ENCODE results near the gene RARA. TPM values are rescaled to one million over a fixed set of nuclear protein-coding genes. Genes with fewer than 3 reads are reported as not detected.

The RARA gene
- polyA plus RNA-seq, 1 donor from 2014 or later: 6.6 TPM

- Histone ChIP-seq H4K20me1 (ENCODE audit: insufficient read depth) (no peaks in the 10 kb centered on the region), H3K36me3 (ENCODE audit: insufficient read depth, low read length) (peaks cover 17% of the 10 kb centered on the region), H3K4me2 (ENCODE audit: low read length) (no peak overlapping the region), H3K27me3 (ENCODE audit: insufficient read depth, low read depth, low read length) (no peaks in the 10 kb centered on the region), H3F3A (ENCODE audit: insufficient read depth, low read length, poor library complexity, severe bottlenecking) (no peaks in the 10 kb centered on the region), H3K9me3 (ENCODE audit: low read length) (no peaks in the 10 kb centered on the region), H2AFZ (ENCODE audit: low read depth, low read length) (no peak overlapping the region), H3K27ac (ENCODE audit: low read length) (no peak overlapping the region), H3K9me2 (ENCODE audit: insufficient read depth, low read length) (no peaks in the 10 kb centered on the region), H3K79me2 (replicated peaks; ENCODE audit: insufficient read depth, low read length) (no peaks in the 10 kb centered on the region), H3K4me3 (ENCODE audit: low read length) (no peak overlapping the region), H3K9ac (ENCODE audit: low read length) (no peak overlapping the region)
- no peak for TF ChIP-seq EZH2 (IDR thresholded peaks at IDR 0.05; ENCODE audit: borderline replicate concordance, insufficient read depth, low read length, poor library complexity, severe bottlenecking)
Observed at GRCh38 chr17:40279402-40279801, 29.6 kb upstream of the RARA start.

- no peak for TF ChIP-seq SMC3 (conservative IDR thresholded peaks at IDR 0.05; ENCODE audit: poor library complexity)
- TF ChIP-seq EZH2 (IDR thresholded peaks at IDR 0.05; ENCODE audit: borderline replicate concordance, insufficient read depth, low read length, poor library complexity, severe bottlenecking): no peak
- TF ChIP-seq RAD21 (conservative IDR thresholded peaks at IDR 0.05): no peak
- TF ChIP-seq POLR2AphosphoS5 (IDR thresholded peaks at IDR 0.05): no peak
- TF ChIP-seq MXI1 (conservative IDR thresholded peaks at IDR 0.05; ENCODE audit: poor library complexity, severe bottlenecking): no peak
- TF ChIP-seq CTCF (IDR thresholded peaks at IDR 0.05; ENCODE audit: poor library complexity, severe bottlenecking): no peak
- TF ChIP-seq TAF1 (IDR thresholded peaks at IDR 0.05; ENCODE audit: low read depth): no peak
- no peak for TF ChIP-seq REST (IDR thresholded peaks at IDR 0.05; ENCODE audit: borderline replicate concordance)
- TF ChIP-seq EP300 (conservative IDR thresholded peaks at IDR 0.05; ENCODE audit: poor library complexity, severe bottlenecking): no peak
- no peaks in the 10 kb centered on the region for H3K27me3 ChIP-seq (ENCODE audit: insufficient read depth, low read depth, low read length)
- H3K36me3 ChIP-seq (ENCODE audit: insufficient read depth, low read length): peaks cover 17% of the 10 kb centered on the region
- H3K9me3 ChIP-seq (ENCODE audit: low read length): no peaks in the 10 kb centered on the region
- H3K4me2 ChIP-seq (ENCODE audit: low read length): no peak overlapping the region
- H3F3A ChIP-seq (ENCODE audit: insufficient read depth, low read length, poor library complexity, severe bottlenecking): no peaks in the 10 kb centered on the region
- no peak overlapping the region for H2AFZ ChIP-seq (ENCODE audit: low read depth, low read length)
- no peaks in the 10 kb centered on the region for H3K9me2 ChIP-seq (ENCODE audit: insufficient read depth, low read length)
- H3K79me2 ChIP-seq (replicated peaks; ENCODE audit: insufficient read depth, low read length): no peaks in the 10 kb centered on the region
- no peak overlapping the region for H3K9ac ChIP-seq (ENCODE audit: low read length)
- no peak overlapping the region for H3K4me3 ChIP-seq (ENCODE audit: low read length)
- no peaks in the 10 kb centered on the region for H4K20me1 ChIP-seq (ENCODE audit: insufficient read depth)
- no peak overlapping the region for H3K27ac ChIP-seq (ENCODE audit: low read length)
Observed at GRCh38 chr17:40281663-40282062, 27.3 kb upstream of the RARA start.

- H3K36me3 ChIP-seq (ENCODE audit: insufficient read depth, low read length): peaks cover 17% of the 10 kb centered on the region
- no peaks in the 10 kb centered on the region for H4K20me1 ChIP-seq (ENCODE audit: insufficient read depth)
- no peaks in the 10 kb centered on the region for H3K9me2 ChIP-seq (ENCODE audit: insufficient read depth, low read length)
- no peak overlapping the region for H3K27ac ChIP-seq (ENCODE audit: low read length)
- no peaks in the 10 kb centered on the region for H3K27me3 ChIP-seq (ENCODE audit: insufficient read depth, low read depth, low read length)
- no peaks in the 10 kb centered on the region for H3K9me3 ChIP-seq (ENCODE audit: low read length)
- H3K4me2 ChIP-seq (ENCODE audit: low read length): no peak overlapping the region
- no peak overlapping the region for H3K4me3 ChIP-seq (ENCODE audit: low read length)
- no peak overlapping the region for H3K9ac ChIP-seq (ENCODE audit: low read length)
- H2AFZ ChIP-seq (ENCODE audit: low read depth, low read length): no peak overlapping the region
- no peaks in the 10 kb centered on the region for H3F3A ChIP-seq (ENCODE audit: insufficient read depth, low read length, poor library complexity, severe bottlenecking)
- no peak for TF ChIP-seq REST (IDR thresholded peaks at IDR 0.05; ENCODE audit: borderline replicate concordance)
- TF ChIP-seq EP300 (conservative IDR thresholded peaks at IDR 0.05; ENCODE audit: poor library complexity, severe bottlenecking): no peak
- TF ChIP-seq RAD21 (conservative IDR thresholded peaks at IDR 0.05): no peak
- no peak for TF ChIP-seq MXI1 (conservative IDR thresholded peaks at IDR 0.05; ENCODE audit: poor library complexity, severe bottlenecking)
- no peak for TF ChIP-seq TAF1 (IDR thresholded peaks at IDR 0.05; ENCODE audit: low read depth)
- TF ChIP-seq SMC3 (conservative IDR thresholded peaks at IDR 0.05; ENCODE audit: poor library complexity): no peak
- no peak for TF ChIP-seq POLR2AphosphoS5 (IDR thresholded peaks at IDR 0.05)
- no peaks in the 10 kb centered on the region for H3K79me2 ChIP-seq (replicated peaks; ENCODE audit: insufficient read depth, low read length)
Observed at GRCh38 chr17:40283662-40284061, 25.3 kb upstream of the RARA start.
